IPS-NIHi7 (cell line): Measurements from ENCODE around the gene SNRNP40.
"Not testable (repeated sequence)": the region's sequence is repeated elsewhere in the genome, so short reads cannot be mapped to it uniquely, and the experiment has no call there.

Experiments
- DNase-seq: peaks from one replicate; pipeline ENCODE4 v3.0.0; 2012; ENCODE audit warnings: mixed read lengths; ENCODE audit errors: extremely low spot score

SNRNP40 gene

DNA sequence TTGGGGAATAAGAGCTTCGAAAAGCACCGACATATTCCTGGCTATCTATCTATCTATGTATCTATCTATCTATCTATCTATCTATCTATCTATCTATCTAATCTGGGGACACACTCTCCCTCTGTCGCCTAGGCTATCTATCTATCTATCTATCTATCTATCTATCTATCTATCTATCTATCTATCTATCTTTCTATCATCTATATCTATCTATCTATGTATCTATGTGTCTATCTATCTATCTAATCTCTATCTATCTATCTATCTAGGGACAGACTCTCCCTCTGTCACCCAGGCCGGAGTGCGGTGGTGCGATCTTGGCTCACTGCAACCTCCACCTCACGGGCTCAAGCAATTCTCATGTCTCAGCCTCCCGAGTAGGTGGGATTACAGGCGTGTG, 14.2 kb downstream of the SNRNP40 start:
- not testable (repeated sequence) for DNase-seq

- no peak for DNase-seq
Measured at GRCh38 chr1:31273619-31274018, 23.0 kb downstream of the SNRNP40 start.

GRCh38 chr1:31272369-31272768, 24.2 kb downstream of the SNRNP40 start:
- DNase-seq = no peak

DNA sequence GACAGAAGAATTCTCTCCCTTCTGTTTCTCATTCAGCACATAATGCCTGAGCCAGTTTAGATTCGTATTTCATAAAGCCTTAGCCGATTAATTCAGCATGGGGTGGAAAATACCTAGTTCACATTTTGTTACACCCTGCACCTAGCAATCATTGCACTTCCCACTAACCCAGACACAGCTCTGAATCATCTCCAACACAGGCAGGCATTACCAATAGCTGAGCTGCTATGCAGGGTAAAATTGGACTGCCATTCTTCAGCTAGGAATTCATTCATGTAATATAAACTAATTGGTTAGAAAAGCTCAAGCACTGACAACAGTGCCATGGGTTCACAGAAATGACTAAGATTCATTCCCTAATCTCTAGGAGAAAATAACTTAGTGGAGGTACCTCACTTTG, 30.0 kb downstream of the SNRNP40 start:
- no peak for DNase-seq

- DNase-seq = no peak
Measured at GRCh38 chr1:31264790-31265386, 31.7 kb downstream of the SNRNP40 start.

- no peak for DNase-seq
Measured at GRCh38 chr1:31263408-31263807, 33.2 kb downstream of the SNRNP40 start.

DNA sequence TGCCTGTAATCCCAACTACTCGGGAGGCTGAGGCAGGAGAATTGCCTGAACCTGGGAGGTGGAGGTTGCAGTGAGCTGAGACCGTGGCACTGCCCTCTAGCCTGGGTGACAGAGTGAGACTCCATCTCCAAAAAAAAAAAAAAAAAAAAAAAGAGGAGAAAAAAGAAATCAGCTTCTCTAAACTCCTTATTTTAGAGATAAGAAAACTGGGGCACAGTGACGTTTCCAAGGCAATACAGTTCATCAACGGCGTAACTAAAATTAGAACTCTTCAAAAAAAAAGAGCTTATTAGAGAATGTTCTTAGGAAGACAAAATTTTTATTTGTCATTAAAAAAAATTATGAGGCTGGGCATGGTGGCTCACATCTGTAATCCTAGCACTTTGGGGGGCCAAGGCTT, 34.2 kb downstream of the SNRNP40 start:
- not testable (repeated sequence) for DNase-seq

DNA sequence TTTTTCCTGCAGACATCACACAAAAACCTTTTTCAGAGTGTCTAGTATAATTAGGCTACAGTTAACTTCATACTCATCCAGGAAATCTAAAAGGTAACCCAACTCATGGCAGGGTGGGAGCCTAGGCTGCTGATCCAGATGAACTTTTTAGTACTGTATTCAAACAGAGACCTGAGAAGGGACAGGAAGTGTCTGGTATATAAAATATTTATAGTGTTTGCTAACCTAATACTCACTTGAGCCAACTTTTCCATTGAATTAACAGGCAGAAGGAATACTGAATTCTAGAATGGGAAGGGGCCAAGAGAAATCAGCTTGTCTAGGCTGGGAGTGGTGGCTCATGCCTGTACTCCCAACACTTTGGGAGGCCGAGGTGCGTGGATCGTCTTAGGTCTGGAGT, 34.7 kb downstream of the SNRNP40 start:
- DNase-seq = no peak

GRCh38 chr1:31259746-31260145, 36.8 kb downstream of the SNRNP40 start:
- DNase-seq = no peak

DNA sequence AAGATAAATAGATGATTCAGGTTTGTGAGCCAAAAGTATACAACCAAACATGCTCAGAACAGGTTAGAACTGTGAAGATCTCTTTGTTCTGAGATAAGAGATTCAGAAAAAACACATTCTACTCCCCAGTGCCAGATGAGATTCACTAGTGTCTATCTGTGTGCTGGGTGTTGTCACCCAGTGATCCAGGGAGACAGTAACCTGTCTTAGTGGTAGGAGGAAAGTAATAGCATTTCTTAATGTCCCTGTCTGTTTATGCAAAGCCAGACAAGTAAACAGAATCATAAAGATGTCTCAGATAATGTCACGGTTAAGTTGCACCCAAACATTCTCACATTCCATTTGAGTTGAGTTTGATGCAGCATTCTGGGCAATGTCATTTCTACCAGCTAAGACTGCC, 38.0 kb downstream of the SNRNP40 start:
- DNase-seq = no peak

GRCh38 chr1:31257213-31257612, 39.4 kb downstream of the SNRNP40 start:
- no peak for DNase-seq

DNA sequence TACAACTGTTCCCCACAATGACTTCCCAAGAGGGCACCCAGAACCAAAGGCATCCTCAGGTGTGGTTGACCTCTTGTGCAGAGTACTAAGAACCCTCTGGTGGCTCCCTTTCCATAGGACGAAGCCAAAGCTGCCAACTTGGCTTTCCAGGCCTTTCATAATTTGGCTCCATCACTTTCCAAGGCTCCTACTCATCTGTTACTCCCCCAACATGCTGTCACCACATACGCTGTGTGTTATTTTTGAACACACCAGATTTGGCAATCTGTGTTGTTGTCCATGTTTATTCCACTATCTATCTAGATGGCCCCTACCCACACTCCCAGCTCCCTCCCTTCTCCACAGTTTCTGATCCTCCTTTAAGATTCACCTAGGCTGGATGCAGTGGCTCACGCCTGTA, 46.7 kb downstream of the SNRNP40 start:
- DNase-seq = no peak

DNA sequence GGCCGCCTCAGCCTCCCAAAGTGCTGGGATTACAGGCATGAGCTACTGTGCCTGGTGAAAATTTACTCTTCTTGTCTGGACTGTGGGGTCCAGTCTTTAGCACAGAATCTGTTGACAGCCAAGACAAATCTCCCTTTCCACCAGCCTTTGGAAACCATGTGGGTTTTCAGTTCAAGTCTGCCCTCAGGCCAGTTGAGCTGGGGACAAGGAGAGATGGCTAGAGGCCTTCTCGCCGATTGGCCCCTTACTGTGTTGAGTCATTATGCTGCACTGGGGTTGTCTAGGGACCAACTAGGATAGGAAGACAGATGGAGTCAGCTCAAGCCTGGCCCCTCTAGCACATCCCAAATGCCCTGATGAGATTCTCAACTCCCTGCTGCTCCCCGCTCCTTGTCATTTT, 48.3 kb downstream of the SNRNP40 start:
- DNase-seq = peak; percentile 32

- DNase-seq = no peak
Measured at GRCh38 chr1:31244326-31244725, 52.3 kb downstream of the SNRNP40 start.

- no peak for DNase-seq
Measured at GRCh38 chr1:31243501-31244286, 52.9 kb downstream of the SNRNP40 start.

GRCh38 chr1:31241321-31241720, 55.3 kb downstream of the SNRNP40 start:
- no peak for DNase-seq

DNA sequence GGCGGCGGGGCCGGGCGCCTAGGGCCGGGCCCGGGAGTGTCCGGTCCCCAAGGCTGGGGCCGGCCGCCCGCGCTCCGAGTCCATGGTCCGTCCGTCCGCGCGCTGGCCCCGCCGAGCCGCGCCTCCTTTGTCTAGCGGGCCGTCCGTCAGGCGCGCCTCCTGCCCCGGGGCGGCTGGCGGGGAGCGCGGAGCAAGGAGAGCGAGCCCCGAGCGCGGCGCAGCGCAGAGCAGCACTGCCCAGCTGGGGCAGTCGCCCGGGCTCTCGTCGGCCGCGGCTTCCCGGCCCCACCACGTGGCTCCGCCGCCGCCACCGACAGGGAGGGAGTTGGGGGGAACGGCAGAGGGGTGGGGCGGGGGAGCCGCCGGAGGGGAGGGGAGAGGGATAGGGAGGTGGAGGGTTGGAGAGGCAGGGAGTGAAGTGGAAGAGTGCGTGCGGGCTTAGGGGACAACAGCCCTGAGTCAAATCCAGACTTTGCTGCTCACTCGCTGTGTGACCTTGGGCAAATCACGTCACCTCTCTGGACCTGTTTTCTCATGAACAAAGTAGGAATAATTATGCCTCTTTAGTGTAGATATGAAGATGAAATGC, 56.8 kb downstream of the SNRNP40 start, which contains the start of gene NKAIN1:
TSS of gene NKAIN1 (minus strand) at position 235 of the 589 bp plus-strand sequence. CDS start 340 bp downstream, outside the sequence.
- peak; percentile 82 for DNase-seq

DNA sequence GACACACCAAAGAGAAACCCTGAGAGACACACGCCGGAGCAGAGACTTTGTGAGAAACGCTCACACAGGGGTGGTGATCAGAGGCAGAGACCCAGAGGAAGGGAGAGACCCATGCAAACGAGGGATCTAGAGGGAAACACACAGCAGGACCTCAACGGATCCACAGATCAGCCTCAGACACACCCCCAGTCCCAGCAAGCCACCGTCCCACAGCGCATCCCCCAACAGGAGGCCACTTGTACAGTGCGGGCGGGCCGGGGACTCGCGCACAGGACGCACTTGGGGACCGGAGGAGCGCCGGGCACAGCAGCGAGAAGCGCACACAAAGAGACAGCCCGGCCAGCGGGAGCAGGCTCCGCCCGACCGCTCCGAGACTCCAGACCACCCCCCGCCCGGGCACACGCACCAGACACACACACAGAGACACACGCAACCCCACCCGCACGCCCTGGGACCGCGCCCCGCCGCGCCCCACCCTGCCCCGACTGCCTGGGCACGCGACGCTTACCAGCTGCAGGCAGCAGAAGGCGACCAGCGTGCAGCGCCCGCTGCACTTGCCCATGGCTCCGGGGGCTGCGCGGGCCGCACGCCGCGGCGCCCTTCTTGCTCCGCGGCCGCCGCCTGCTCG, 57.5 kb downstream of the SNRNP40 start:
- DNase-seq = peak; percentile 58

DNA sequence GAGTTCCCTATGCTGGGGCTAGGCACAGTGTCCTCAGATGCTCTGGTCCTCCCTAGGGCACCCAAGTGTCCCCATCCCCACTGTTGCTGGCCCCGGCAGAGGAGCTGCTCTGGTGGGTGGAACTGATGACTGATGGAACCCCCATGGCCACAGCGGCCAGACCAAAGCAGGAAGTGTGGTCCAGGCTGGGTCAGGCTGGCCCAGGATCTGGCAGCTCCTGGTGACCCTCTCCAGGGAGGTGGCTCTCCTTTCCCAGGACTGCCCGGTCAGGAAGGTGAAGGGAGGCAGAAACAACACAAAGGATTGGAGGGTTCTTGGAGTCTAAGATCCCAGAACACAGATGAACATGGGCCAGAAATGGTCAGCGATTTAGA, 58.0 kb downstream of the SNRNP40 start:
- no peak for DNase-seq

DNA sequence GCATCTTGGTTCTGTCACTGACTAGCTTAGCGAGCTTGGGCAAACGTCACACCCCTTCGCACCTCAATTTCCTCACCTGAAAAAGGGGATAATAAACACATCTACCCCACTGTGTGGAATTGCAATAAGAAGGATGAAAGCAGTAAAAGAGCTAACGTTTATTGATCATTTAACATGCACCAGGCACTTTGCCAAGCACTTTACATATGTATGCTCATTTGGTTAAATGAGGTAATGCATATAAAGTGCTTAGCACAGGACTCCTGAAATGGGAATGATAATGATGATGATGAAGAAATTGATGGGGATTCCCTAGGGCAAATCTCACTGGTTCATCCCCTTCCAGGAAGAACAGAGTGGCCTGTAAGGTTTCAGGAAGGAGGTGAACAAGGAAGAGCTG, 61.7 kb downstream of the SNRNP40 start:
- no peak for DNase-seq

DNA sequence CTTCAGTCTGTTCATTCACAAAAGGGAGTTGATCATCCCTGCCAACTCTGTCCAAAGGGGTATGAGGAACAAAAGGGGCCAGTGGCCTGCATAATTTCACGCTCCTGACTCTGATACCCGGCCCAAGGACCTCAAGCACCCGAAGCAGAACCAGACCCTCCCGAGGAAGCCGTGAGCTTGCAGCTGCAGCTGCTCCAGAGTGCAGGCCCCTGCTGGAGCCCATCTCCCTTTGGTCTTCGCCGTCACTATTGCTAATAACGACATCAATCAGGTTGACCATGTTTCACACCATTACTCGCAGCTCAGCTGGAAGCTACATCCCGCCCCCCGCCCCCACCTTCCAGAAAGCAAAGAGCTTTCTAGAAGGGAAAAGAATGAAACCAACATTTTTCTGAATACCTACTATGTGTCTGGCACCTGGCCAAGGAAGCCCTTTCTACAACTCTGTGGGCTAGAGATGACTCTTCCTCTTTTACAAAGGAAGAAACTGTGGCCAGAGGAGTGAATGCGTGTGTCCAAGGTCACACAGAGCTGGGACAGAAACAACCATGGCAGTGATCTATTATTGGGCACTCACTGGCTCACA, 62.4 kb downstream of the SNRNP40 start:
- DNase-seq = no peak

GRCh38 chr1:31232689-31233088, 63.9 kb downstream of the SNRNP40 start:
- no peak for DNase-seq
